Measurements from ENCODE around the gene PLEK2.

- TF ChIP-seq POLR2AphosphoS5 (IDR thresholded peaks at IDR 0.05) (no peak), CTCF (IDR thresholded peaks at IDR 0.05) (no peak)
These were observed 16.1 kb downstream of the PLEK2 start for GRCh38 chr14:67395876-67396189.

Measured in prostate gland (tissue), 2 donors.